Osteoblast (primary cell): Measurements from ENCODE around the gene KREMEN1. TPM values are rescaled to one million over a fixed set of nuclear protein-coding genes. Genes with fewer than 3 reads are reported as not detected.

Experiments
- DNase-seq: peaks from one replicate; pipeline ENCODE4 v3.0.0; 2011; ENCODE audit warnings: low spot score, mixed read lengths; ENCODE audit not compliant: insufficient read length; ENCODE audit errors: missing footprints
- H2AFZ ChIP-seq: 2 replicates; pipeline ENCODE4 v1.6.0; 2011; ENCODE audit warnings: mild to moderate bottlenecking, low read length
- H3K27ac ChIP-seq: 2 replicates; pipeline ENCODE4 v1.5.1; 2011; ENCODE audit warnings: mild to moderate bottlenecking, low read depth, low read length, moderate library complexity
- H3K27me3 ChIP-seq: 2 replicates; pipeline ENCODE4 v1.6.0; 2012; ENCODE audit warnings: mild to moderate bottlenecking, control low read depth, inconsistent platforms, low read length, moderate library complexity; ENCODE audit not compliant: insufficient read depth
- H3K36me3 ChIP-seq: 2 replicates; pipeline ENCODE4 v1.5.1; 2011; ENCODE audit warnings: mild to moderate bottlenecking, low read length, control low read depth, moderate library complexity; ENCODE audit not compliant: insufficient read depth
- H3K4me1 ChIP-seq: 2 replicates; pipeline ENCODE4 v1.5.1; 2011; ENCODE audit warnings: mild to moderate bottlenecking, low read length, control low read depth, moderate library complexity; ENCODE audit not compliant: insufficient read depth
- H3K4me2 ChIP-seq: 2 replicates; pipeline ENCODE4 v1.6.0; 2011; ENCODE audit warnings: mild to moderate bottlenecking, low read length; ENCODE audit not compliant: insufficient read depth
- H3K4me3 ChIP-seq: fragments of 200-600 bp; sonication (generic); 3 replicates; pipeline ENCODE4 v1.5.1; 2012; ENCODE audit warnings: mild to moderate bottlenecking, low read length, inconsistent platforms; ENCODE audit not compliant: insufficient read depth
- H3K79me2 ChIP-seq: 2 replicates; pipeline ENCODE4 v1.6.0; 2012; ENCODE audit warnings: mild to moderate bottlenecking, low read length, control low read depth, inconsistent platforms; ENCODE audit not compliant: insufficient read depth
- H3K9me3 ChIP-seq: 2 replicates; pipeline ENCODE4 v1.5.1; 2011; ENCODE audit warnings: low read depth, low read length, control low read depth
- H4K20me1 ChIP-seq: 2 replicates; pipeline ENCODE4 v1.6.0; 2012; ENCODE audit warnings: mild to moderate bottlenecking, low read length, control low read depth; ENCODE audit not compliant: insufficient read depth
- CTCF ChIP-seq: IDR thresholded peaks from 2 replicates; pipeline ENCODE4 v1.5.1; 2011; ENCODE audit warnings: mild to moderate bottlenecking, low read depth, low read length, moderate library complexity; ENCODE audit errors: extremely low read depth
- total RNA-seq: library from RNA; depleted of rRNA; stranded (reverse); fragments of >200 nt; gene quantifications from 2 replicates; pipeline ENCODE4 v1.2.3, GENCODE V29; 2012

KREMEN1 gene
- total RNA-seq, 1 donor: 6.5 TPM

- Histone ChIP-seq H2AFZ (no peak overlapping the region), H3K36me3 (no peaks in the 10 kb centered on the region), H3K27ac (no peak overlapping the region), H3K79me2 (no peaks in the 10 kb centered on the region), H3K4me2 (no peak overlapping the region), H4K20me1 (no peaks in the 10 kb centered on the region), H3K27me3 (no peaks in the 10 kb centered on the region), H3K4me1 (no peaks in the 10 kb centered on the region), H3K4me3 (no peak overlapping the region), H3K9me3 (no peaks in the 10 kb centered on the region)
- DNase-seq: no peak
- no peak for TF ChIP-seq CTCF
Measured at GRCh38 chr22:29187831-29188230, 115.0 kb downstream of the KREMEN1 start.

GRCh38 chr22:29190051-29190450 lies 117.2 kb downstream of the KREMEN1 start:
- H3K4me2 ChIP-seq: no peak overlapping the region
- H4K20me1 ChIP-seq: no peaks in the 10 kb centered on the region
- H3K79me2 ChIP-seq: no peaks in the 10 kb centered on the region
- H3K4me1 ChIP-seq: no peaks in the 10 kb centered on the region
- DNase-seq: no peak
- no peaks in the 10 kb centered on the region for H3K27me3 ChIP-seq
- no peak overlapping the region for H3K4me3 ChIP-seq
- no peaks in the 10 kb centered on the region for H3K36me3 ChIP-seq
- H3K27ac ChIP-seq: no peak overlapping the region
- no peaks in the 10 kb centered on the region for H3K9me3 ChIP-seq
- no peak overlapping the region for H2AFZ ChIP-seq
- TF ChIP-seq CTCF: no peak

GRCh38 chr22:29190918-29191317 lies 118.1 kb downstream of the KREMEN1 start:
- Histone ChIP-seq H3K4me3 (no peak overlapping the region), H3K79me2 (no peaks in the 10 kb centered on the region), H3K9me3 (no peaks in the 10 kb centered on the region), H3K4me1 (no peaks in the 10 kb centered on the region), H4K20me1 (no peaks in the 10 kb centered on the region), H2AFZ (no peak overlapping the region), H3K27ac (no peak overlapping the region), H3K4me2 (no peak overlapping the region), H3K36me3 (no peaks in the 10 kb centered on the region), H3K27me3 (no peaks in the 10 kb centered on the region)
- DNase-seq: no peak
- TF ChIP-seq CTCF: no peak

GRCh38 chr22:29193021-29193420 lies 120.2 kb downstream of the KREMEN1 start:
- no peak for DNase-seq
- no peaks in the 10 kb centered on the region for H4K20me1 ChIP-seq
- H3K27me3 ChIP-seq: no peaks in the 10 kb centered on the region
- H3K9me3 ChIP-seq: no peaks in the 10 kb centered on the region
- no peak overlapping the region for H3K27ac ChIP-seq
- H3K4me3 ChIP-seq: no peak overlapping the region
- H2AFZ ChIP-seq: no peak overlapping the region
- no peaks in the 10 kb centered on the region for H3K4me1 ChIP-seq
- no peak overlapping the region for H3K4me2 ChIP-seq
- no peaks in the 10 kb centered on the region for H3K36me3 ChIP-seq
- no peaks in the 10 kb centered on the region for H3K79me2 ChIP-seq
- TF ChIP-seq CTCF: no peak
